SK-N-MC (cell line): ENCODE data around the gene GLYATL1B.
"Not testable (repeated sequence)": the region's sequence is repeated elsewhere in the genome, so short reads cannot be mapped to it uniquely, and the experiment has no call there.

Experiments
- DNase-seq: peaks from one replicate; pipeline ENCODE4 v3.0.0-alpha.2; 2011; ENCODE audit warnings: low read depth, low spot score
- H3K27ac ChIP-seq: fragments of 200-600 bp; sonication (generic); 2 replicates; pipeline ENCODE4 v1.5.1; 2016; ENCODE audit warnings: mixed run types
- H3K36me3 ChIP-seq: fragments of 200-600 bp; sonication (generic); 2 replicates; pipeline ENCODE4 v1.6.1; 2017; ENCODE audit warnings: antibody characterized with exemption, low read length, mixed read lengths; ENCODE audit not compliant: insufficient read depth
- H3K4me3 ChIP-seq: fragments of 200-600 bp; sonication (generic); 2 replicates; pipeline ENCODE4 v1.5.1; 2016
- H3K9ac ChIP-seq: fragments of 200-600 bp; sonication (generic); 2 replicates; pipeline ENCODE4 v1.8.0; 2017; ENCODE audit warnings: mixed run types, mixed read lengths; ENCODE audit not compliant: insufficient read length
- H3K9me3 ChIP-seq: fragments of 200-600 bp; sonication (generic); 2 replicates; pipeline ENCODE4 v1.6.1; 2017; ENCODE audit warnings: low read depth, mild to moderate bottlenecking, antibody characterized with exemption, low read length, moderate library complexity, mixed read lengths
- EZH2 ChIP-seq: fragments of 200-600 bp; sonication (generic); IDR thresholded peaks from one replicate; pipeline ENCODE4 v1.6.1; 2017; ENCODE audit warnings: antibody characterized with exemption
- FOXP2 ChIP-seq: optimal IDR thresholded peaks from 2 replicates; pipeline ENCODE3; 2011; ENCODE audit warnings: mild to moderate bottlenecking, moderate library complexity; ENCODE audit not compliant: insufficient read depth; ENCODE audit errors: extremely low read length, control extremely low read depth
- POLR2AphosphoS5 ChIP-seq: IDR thresholded peaks from 2 replicates; pipeline ENCODE4 v1.6.1; 2012; ENCODE audit warnings: mild to moderate bottlenecking, low read depth, low read length, borderline replicate concordance

The GLYATL1B gene

GRCh38 chr11:59088162-59088561 is 2.1 kb downstream of the GLYATL1B start:
- no peaks in the 10 kb centered on the region for H3K36me3 ChIP-seq
- H3K9me3 ChIP-seq = no peaks in the 10 kb centered on the region
- no peak overlapping the region for H3K9ac ChIP-seq
- no peak for DNase-seq
- H3K27ac ChIP-seq = no peak overlapping the region
- TF ChIP-seq EZH2 (no peak), FOXP2 (no peak), POLR2AphosphoS5 (no peak)
- no peak overlapping the region for H3K4me3 ChIP-seq

GRCh38 chr11:59093576-59093975 is 7.5 kb downstream of the GLYATL1B start:
- not testable (repeated sequence) for H3K36me3 ChIP-seq, H3K9me3 ChIP-seq, H3K4me3 ChIP-seq, H3K27ac ChIP-seq, H3K9ac ChIP-seq, DNase-seq

- not testable (repeated sequence) for DNase-seq, H3K9ac ChIP-seq, H3K27ac ChIP-seq, H3K4me3 ChIP-seq, H3K9me3 ChIP-seq, H3K36me3 ChIP-seq
Observed at GRCh38 chr11:59095225-59095624, 9.1 kb downstream of the GLYATL1B start.

- not testable (repeated sequence) for H3K9ac ChIP-seq, H3K4me3 ChIP-seq, H3K27ac ChIP-seq, H3K36me3 ChIP-seq, H3K9me3 ChIP-seq, DNase-seq
Observed at GRCh38 chr11:59095972-59096575, 10.0 kb downstream of the GLYATL1B start.

GRCh38 chr11:59097113-59097708 is 11.1 kb downstream of the GLYATL1B start:
- DNase-seq = no peak
- Histone ChIP-seq H3K27ac (no peak overlapping the region), H3K9ac (no peak overlapping the region), H3K4me3 (no peak overlapping the region), H3K9me3 (no peaks in the 10 kb centered on the region), H3K36me3 (no peaks in the 10 kb centered on the region)
- no peak for TF ChIP-seq FOXP2
- no peak for TF ChIP-seq POLR2AphosphoS5
- TF ChIP-seq EZH2 = no peak

- not testable (repeated sequence) for H3K4me3 ChIP-seq, H3K36me3 ChIP-seq, H3K27ac ChIP-seq, DNase-seq, H3K9me3 ChIP-seq, H3K9ac ChIP-seq
Observed at GRCh38 chr11:59097938-59098337, 11.8 kb downstream of the GLYATL1B start.

GRCh38 chr11:59102259-59102765 is 16.2 kb downstream of the GLYATL1B start:
- Histone ChIP-seq H3K9me3 (no peaks in the 10 kb centered on the region), H3K4me3 (no peak overlapping the region; the same call in 1 of the 2 replicates), H3K9ac (no peak overlapping the region), H3K36me3 (no peaks in the 10 kb centered on the region), H3K27ac (no peak overlapping the region)
- no peak for DNase-seq
- no peak for TF ChIP-seq FOXP2
- TF ChIP-seq POLR2AphosphoS5 = no peak
- TF ChIP-seq EZH2 = no peak

GRCh38 chr11:59106363-59107336 is 20.5 kb downstream of the GLYATL1B start, which contains the start of gene FAM111B:
Gene FAM111B (plus strand): TSS chr11:59107237. CDS start chr11:59109626, 2,389 bp downstream.
- Histone ChIP-seq H3K4me3 (peak within 1 kb of the TSS; percentile 96), H3K27ac (no peak within 1 kb of the TSS), H3K9ac (peak within 1 kb of the TSS; percentile 80), H3K9me3 (no peaks in the 10 kb centered on the region), H3K36me3 (peaks cover 28% of the 10 kb centered on the region)
- DNase-seq = peak; percentile 81
- TF ChIP-seq EZH2 (no peak), POLR2AphosphoS5 (peak; percentile 81), FOXP2 (no peak)

- Histone ChIP-seq H3K4me3 (peak overlapping the region; percentile 96), H3K36me3 (peaks cover 39% of the 10 kb centered on the region), H3K9ac (peak overlapping the region; percentile 80)
- H3K9me3 ChIP-seq, H3K27ac ChIP-seq, DNase-seq: not testable (repeated sequence)
Observed at GRCh38 chr11:59107721-59108120, 21.6 kb downstream of the GLYATL1B start.
